Measurements from ENCODE around the gene KIAA1755.
"Not testable (repeated sequence)": the region's sequence is repeated elsewhere in the genome, so short reads cannot be mapped to it uniquely, and the experiment has no call there.

KIAA1755 gene

DNA sequence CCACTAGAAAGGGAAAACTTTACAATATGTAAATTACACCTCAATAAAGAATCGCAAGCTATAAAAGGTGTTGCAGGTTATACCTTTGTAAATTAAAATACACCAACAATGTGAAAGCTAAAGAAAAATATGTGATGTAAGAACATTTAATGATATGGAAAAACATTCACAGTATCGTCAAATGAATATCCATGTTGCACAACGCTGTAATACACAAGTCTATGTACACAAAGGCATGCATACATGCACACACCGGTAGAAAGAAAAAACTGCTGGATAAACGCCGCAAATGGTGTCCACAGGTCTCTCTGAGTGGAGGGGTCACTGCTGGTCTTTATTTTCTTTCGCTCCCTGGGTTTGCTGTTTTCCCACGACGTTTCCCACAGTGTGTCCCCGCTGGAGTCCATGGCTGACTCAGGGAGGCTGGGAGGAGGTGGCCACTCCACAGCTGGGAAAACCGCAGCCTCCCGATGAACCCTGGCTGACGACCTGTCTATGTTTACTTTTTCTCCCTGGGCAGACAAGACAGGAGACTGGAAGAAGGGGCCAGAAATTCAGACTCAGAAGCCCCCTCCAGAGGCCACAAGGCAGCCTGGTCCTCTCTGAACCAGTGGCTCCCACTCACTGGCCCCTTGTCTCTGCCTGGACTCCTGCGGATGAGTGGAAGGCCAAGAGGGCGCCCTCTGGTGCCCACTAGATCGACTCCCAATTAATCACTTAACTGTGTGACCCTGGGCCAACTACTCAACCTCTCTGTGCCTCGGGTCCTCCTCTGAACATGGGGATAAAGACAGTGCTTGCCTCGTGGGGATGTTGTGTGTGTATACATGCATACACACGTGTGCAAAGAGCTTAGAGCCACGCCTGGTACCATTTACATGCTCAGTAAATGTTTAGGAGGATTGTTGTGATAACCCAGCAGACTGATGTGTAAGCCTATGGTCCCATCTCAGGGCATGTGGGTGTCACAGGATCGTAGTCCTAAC lies 30.6 kb upstream of the KIAA1755 start:
- DNase-seq (ENCODE audit: low read depth): no peak

DNA sequence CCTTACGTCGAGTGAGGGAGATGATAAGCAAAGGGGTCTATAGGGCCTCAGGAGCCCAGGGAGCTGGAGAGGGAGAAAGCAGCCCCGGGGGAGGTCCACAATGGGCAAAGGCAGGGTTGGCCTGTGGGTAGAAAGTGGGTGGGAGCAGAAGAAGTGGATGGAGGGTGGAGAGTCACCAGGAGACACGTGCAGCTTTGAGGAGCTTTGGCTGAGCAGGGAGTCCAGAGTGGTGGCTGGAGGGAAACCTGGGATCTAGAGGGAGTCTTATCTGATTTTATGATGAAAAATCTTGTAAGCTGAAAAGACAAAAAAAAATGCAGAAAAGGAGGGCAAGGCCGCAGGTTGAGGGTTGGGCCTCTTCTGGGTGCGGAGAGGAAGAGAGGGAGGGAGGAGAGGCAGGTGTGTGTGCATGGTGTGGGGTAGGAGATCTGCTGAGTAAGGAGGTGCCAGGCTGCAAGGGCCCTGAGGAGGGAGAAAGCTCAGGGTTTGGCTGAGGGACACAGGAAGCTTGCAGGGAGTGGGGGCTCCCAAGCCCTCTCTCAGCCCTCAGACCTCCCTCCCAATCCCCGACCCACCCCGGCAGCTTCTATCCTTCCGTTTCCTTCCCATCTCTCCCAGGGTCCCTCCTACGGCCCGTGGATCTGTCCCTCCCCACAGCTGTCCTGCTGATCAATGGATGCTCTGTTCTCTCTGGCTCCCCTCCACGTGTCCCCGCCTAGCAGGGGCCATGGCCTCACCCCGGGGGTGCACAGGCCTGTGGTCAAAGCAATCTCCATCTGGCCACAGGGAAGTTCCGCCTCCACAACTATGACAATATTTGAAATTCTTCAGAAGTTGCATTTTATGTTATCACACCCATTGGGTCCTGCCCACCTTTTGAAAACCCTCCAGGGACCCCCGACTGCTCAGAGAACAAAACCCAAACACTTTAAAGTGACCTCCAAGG lies 26.3 kb upstream of the KIAA1755 start:
- no peak for DNase-seq (ENCODE audit: low read depth)

DNA sequence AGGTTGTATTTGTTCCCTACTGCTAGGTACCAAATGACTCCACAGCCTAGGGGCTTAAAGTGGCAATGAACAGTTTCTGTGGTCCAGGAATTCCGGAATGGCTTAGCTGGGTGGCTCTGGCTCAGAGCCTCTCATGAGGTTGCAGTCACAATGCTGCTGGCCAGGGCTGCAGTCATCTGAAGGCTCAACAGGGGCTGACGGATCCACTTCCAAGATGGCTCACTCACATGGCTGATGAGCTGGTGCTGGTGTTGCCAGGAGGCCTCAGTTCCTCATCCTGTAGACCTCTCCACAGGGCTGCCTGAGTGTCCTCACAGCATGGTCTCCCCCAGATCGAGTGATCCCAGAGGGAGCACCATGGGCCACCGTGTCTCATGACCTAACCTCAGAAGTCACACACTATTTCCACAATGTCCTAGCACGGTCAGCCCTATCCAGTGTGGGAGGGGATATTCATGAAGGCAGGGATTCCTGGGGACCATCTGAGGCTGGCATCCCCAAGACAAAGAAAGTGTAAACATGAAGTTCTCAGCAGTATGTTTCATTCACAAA lies 24.4 kb upstream of the KIAA1755 start:
- DNase-seq (ENCODE audit: low read depth): no peak

DNA sequence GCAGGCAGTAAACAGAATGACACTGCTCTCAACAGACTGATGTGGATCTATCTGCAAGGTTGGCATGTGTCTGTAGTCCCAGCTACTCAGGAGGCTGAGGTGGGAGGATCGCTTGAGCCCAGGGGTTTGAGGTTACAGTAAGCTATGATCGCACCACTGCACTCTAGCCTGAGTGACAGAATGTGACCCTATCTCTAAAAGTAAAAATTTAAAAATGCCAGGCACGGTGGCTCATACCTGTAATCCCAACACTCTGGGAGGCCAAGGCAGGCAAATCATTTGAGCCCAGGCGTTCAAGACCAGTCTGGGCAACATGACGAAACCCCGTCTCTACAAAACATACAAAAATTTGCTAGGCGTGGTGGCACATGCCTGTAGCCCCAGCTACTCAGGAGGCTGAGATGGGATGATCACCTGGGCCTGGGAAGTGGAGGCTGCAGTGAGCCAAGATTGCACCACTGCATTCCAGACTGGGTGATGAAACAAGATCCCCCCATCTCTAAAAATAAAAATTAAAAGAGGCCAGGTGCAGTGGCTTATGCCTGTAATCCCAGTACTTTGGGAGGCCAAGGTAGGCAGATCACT lies 23.6 kb upstream of the KIAA1755 start:
- DNase-seq (ENCODE audit: low read depth): not testable (repeated sequence)

DNA sequence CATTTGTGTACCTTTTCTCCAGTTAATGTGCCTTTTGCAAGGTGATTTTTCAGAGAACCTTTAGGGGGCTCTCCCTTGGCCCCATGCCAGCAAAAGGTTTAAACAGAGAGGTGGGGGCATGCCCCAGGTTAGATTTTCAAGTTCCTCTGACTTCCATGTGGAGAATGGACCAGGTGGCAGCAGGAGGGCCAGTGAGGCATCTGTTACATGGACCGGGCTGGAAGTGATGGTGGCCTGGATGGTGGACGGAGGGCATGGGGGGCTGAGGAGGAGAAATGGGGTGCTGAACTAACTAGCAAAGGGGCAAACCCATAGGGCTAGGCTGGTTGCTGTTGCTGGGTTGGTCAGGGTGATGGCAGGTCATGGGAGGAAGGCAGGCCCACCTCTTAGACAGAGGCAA lies 22.7 kb upstream of the KIAA1755 start:
- no peak for DNase-seq (ENCODE audit: low read depth)

DNA sequence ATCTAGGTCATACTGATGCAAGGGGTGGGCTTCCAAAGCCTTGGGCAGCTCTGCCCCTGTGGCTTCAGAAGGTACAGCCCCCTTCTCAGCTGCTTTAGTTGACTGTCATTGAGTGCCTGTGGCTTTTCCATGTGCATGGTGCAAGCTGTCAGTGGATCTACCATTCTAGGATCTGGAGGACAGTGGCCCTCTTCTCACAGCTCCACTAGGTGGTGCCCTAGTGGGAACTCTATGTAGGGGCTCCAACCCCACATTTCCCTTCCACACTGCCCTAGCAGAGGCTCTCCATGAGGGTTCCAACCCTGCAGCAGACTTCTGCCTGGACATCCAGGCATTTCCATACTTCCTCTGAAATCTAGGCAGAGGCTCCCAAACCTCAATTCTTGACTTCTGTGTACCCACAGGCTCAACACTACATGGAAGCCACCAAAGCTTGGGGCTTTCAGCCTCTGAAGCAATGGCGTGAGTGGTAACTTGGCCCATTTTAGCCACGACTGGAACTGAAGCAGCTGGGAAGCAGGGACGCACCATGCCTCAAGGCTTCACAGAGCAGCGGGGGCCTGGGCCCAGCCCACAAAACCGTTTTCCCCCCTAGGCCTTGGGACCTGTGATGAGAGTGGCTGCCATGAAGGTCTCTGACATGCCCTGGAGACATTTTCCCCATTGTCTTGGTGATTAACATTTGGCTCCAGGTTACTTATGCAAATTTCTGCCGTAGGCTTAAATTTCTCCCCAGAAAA lies 20.8 kb upstream of the KIAA1755 start:
- DNase-seq (ENCODE audit: low read depth): not testable (repeated sequence)

DNA sequence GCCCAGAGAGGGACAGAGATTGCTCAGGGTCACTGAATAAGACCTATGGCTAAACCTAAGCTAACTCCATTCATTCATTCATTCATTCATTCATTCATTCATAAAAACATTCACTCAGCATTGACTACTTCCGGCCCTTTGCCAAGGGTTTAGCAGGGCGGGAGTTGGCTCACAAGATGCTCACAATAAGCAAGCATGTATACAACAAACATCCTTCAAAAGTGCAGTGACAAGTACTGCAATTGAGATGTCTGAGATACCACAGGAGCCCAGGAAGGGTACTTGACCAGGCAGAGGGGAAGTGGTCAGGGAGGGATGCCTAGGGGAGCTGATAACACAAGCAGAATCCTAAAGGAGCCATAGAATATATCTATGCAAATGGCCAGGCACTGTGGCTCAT lies 18.2 kb upstream of the KIAA1755 start:
- no peak for DNase-seq (ENCODE audit: low read depth)

DNA sequence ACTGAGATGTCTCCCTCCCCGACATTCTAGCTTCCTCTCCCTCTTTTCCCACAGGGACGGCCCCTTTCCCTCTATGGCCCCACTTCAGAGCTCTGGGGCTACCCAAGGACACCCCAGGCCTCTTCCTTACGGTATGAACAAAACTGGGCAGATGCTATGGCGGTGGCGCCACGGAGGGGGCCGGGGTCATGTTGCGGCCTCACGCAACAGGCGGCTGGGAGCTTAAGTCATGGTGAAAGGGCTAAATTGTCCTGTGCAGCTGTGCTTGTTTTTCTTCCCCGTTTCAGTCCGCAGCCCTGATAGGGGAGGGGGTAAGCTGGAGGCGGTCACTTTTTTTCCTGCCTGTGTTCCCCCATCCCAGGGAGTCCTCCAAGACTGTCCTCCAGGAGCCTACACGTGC lies 17.6 kb upstream of the KIAA1755 start:
- DNase-seq (ENCODE audit: low read depth): no peak

DNA sequence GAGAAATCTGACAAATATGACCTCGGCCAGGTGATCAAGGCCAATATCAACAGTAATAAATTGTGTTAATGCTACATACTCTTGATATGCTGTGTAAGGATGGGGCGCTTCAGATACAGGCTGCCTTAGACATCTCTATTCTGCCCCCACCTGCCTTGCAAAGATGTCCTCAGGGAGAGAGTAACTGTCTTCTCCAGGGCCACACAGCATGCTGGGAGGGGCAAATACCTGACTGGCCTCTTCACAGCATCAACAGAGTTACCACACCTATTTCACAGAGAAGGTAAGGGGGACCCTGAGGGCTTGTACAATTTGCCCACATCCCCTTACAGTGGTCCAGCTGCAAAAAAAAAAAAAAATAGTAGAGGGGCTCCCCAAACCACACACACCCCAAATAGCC lies 17.2 kb upstream of the KIAA1755 start:
- no peak for DNase-seq (ENCODE audit: low read depth)

DNA sequence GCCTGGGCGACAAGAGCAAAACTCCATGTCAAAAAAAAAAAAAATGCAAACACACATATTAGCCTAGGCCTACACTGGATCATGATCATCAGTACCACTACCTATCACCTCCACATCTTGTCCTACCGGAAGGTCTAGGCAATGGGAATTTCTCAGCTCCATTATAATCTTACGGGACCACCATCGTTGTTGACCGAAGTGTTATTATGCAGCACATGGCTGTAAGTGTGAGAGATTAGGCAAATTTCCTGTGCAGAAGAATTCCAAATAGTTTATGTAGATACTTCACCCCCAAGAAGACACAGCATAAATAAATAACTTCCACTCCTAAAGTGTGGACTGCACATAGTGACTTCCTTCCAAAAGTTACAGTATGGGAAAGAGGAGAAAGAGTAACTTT lies 16.8 kb upstream of the KIAA1755 start:
- DNase-seq (ENCODE audit: low read depth): no peak

DNA sequence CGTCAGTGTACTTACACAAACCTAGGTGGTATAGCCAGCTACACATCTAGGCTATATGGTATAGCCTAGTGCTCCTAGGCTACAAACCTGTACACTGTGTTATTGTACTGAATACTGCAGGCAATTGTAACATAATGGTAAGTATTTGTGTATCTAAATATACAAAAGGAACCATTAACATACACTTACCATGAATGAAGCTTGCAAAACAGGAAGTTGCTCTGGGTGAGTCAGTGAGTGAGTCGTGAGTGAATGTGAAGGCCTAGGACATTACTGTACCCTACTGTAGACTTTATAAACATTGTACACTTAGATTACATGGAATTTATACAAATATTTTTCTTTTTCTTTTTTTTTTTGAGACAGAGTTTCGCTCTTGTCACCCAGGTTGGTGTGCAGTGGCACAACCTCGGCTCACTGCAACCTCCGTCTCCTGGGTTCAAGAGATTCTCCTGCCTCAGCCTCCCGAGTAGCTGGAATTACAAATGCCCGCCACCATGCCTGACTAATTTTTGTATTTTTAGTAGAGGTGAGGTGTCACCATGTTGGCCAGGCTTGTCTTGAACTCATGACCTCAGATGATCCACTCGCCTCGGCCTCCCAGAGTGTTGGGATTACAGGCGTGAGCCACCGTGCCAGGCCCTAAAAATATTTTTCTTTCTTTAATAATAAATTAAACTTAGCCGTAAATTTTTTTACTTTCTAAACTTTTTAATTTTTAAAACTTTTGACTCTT lies 15.4 kb upstream of the KIAA1755 start:
- no peak for DNase-seq (ENCODE audit: low read depth)

DNA sequence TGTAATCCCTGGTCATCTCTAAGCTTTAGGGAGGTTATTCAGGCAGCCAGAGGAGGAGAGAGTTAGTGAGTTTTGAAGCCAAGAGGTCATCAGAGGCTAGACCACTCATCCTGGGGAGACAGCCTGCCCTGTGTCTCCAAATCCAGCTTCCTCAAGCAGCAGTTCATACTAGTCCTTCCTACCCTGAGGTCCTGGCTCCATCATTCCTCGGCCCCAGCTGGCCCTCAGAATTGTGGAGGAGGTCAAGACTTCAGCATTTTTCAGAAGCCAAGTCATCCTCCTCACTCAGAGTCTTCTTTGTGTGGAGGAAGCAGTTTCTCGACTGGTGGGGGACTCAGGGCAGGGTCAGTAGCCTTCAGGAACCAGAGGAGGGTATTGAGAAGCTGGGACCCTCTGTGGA lies 12.4 kb upstream of the KIAA1755 start:
- DNase-seq (ENCODE audit: low read depth): no peak

DNA sequence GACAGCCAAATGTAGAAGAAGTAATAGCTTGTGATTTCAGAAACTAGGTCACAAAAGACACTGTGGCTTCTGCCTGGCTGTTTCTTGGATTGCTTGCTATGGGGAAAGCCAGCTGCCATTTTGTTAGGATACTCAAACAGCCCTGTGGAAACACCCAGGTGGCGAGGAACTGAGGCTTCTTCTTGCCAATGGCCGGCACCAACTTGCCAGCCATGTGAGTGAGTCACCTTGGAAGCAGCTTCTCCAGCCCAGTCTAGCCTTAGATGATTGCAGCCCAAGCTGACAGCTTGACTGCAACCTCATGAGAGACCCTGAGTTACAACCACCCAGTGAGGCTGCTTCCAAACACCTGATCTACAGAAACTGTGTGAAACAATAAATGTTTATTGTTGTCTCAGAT lies 11.9 kb upstream of the KIAA1755 start:
- DNase-seq (ENCODE audit: low read depth): no peak

DNA sequence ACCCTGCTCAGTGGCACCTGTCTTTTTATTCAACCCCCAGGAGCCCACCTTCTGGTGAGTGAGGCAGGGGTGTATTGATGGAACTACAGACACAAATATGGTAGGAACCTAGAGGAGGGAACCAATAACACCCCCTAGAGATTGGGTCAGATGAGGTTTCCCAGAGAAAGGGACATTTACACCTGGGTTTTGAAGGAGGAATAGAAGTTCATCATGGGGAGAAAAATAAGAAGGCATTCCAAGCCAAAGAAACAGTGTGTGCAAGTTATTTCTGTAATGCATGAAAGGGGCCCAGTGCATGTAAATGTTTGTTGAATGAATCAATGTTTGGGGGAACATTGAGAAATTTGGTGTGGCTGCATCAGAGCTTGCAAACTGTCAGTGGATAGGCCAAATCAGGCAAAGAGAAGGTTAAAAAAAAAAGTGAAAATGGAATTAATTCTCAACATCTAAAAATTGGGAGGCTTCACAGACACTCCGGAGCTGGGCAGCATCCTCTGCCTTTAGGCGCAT lies 11.1 kb upstream of the KIAA1755 start:
- no peak for DNase-seq (ENCODE audit: low read depth)

DNA sequence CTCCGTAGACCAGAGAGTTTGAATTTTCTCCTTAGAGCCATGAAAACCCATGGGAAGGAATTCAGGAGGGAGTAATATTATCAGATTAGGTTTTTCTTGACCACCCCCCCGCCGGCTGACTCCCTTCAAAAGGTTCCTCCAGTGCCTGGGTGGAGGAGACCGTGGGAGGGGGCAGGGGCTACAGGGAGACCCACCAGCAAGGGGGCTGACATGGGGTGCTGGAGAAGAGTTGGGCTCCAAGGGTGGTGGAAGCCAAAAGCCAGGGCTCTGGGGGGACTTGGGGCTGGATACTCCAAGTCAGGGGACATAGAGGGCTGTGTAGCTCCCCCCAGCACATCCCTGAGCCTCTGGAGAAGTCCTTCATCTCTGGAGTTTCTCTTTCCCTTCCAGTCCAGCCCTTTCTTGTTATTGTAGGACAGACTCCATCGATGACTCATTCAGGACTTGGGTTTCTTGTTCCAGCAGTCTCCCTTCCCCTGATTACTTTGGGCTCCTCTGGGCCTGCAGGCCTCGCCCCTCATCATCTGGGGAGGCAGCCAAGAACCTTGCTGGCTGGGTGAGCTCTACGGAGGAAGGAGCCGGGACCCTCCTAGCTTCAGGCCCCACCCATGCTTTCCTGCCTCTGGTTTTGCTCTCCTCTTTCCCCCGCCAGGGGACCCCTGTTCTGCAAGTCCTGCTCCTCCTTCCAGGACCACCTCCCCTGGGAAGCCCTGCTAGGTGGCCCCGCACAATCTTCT lies 10.5 kb upstream of the KIAA1755 start:
- no peak for DNase-seq (ENCODE audit: low read depth)

DNA sequence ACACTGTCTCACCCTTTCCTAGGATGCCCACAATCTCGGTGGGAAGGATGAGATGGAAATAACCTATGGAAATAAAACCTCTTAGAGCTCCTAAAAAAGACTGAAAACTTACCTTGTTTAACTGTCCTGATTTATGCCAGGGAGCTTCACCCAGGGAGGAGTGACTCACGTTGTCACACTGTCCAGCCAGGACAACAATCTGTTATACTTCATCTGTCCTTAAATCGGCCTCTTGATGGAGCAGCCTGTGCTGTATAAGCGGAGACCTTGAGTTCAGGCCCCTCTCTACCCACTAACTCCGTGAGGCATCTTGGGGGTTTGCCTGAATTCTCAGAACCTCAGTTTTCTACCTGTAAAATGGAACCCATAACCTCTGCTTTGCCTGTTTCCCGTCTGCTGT lies 9.2 kb upstream of the KIAA1755 start:
- DNase-seq (ENCODE audit: low read depth): no peak

DNA sequence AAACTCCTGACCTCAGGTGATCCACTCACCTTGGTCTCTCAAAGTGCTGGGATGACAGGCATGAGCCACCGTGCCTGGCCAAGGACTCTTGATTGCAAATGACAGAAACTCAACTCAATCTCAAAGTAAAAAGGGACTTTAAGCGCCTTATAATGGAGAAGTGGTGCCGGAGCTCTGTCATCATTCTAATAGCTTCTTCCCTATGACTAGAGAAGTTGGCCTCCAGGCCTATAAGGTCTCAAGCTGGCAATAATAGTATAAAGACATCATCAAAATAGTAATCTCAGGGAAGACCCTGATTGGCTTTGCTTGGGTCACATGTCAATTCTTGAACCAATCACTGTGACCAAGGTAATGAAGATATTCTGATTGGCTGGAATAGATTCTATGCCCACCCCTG lies 8.5 kb upstream of the KIAA1755 start:
- DNase-seq (ENCODE audit: low read depth): no peak

DNA sequence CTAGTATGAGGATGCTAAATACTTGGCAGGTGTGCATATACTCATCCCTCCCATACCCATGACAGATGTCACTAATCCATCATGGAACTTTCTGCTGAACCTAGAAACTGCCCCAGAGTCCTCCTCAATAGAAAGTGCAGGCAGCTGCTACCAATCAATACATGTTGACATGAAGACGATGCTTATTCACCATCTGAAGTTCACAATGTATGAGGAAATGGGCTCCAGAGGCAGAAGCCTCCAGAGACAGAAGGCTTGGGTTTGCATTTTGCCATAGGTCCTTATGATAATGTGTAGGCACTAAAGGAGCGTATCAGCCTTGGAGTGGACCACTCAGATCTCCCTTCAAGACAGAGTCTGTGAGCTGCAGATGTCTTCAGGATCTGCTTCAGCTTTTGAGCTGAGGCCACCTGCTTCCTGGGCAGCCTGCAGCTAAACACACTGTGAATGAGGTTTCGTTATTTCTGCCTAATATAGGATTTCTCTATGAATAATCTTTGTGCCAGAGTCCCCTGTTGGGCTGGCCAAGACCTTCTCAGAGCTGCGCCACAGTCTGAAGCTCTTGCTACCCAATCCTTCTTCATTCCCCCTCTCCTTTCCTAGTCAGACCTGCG lies 7.5 kb upstream of the KIAA1755 start:
- no peak for DNase-seq (ENCODE audit: low read depth)

DNA sequence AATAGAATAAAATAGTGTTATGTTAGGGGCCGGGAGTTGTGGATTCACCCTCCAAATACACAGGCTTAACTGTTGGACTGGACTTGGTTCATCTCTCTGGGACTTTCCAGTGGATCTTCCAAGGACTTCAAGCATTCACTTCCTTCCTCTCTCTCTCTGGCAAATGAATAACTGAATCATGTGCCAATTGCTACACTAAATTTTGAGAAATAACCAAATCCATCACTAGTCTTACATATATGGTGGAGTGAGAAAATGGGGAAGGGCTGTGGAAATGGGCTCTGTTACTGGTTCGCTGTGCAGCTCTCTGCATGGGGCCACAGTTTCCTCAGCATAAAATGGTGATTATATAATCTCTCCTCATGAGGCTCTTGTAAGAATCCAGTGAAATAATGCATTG lies 6.8 kb upstream of the KIAA1755 start:
- DNase-seq (ENCODE audit: low read depth): no peak
